ENCODE measurements around the gene UAP1. TPM values are rescaled to one million over a fixed set of nuclear protein-coding genes. Genes with fewer than 3 reads are reported as not detected.
"Not testable (repeated sequence)": the region's sequence is repeated elsewhere in the genome, so short reads cannot be mapped to it uniquely, and the experiment has no call there.

Gene UAP1
- total RNA-seq, 2 donors from 2014 or later: 117 to 132 TPM

GRCh38 chr1:162603117-162603516 is 41.6 kb downstream of the UAP1 start:
- intact Hi-C loops (cut with DNase I, micrococcal nuclease); ATAC-seq; DNase-seq: not testable (repeated sequence)

- intact Hi-C loops (cut with DNase I, micrococcal nuclease): no loop called here
- ATAC-seq (no peak), DNase-seq (no peak)
Measured at GRCh38 chr1:162605225-162605927, 43.9 kb downstream of the UAP1 start.

- ATAC-seq (no peak), DNase-seq (no peak)
- intact Hi-C loops (cut with DNase I, micrococcal nuclease): no loop called here
Measured at GRCh38 chr1:162609306-162609705, 47.8 kb downstream of the UAP1 start.

GRCh38 chr1:162612606-162613400 is 51.3 kb downstream of the UAP1 start:
- DNase-seq (no peak), ATAC-seq (peak; percentile 26)
- intact Hi-C loops (cut with DNase I, micrococcal nuclease): loop anchor here in 1 of 2 donors (10.0 kb wide), 1 partner anchor 192 kb away; no protein-coding TSS in a partner anchor

- intact Hi-C loops (cut with DNase I, micrococcal nuclease): loop anchor here in 1 of 2 donors (10.0 kb wide), 1 partner anchor 188 kb away; no protein-coding TSS in a partner anchor
- ATAC-seq: no peak
- DNase-seq: no peak
Measured at GRCh38 chr1:162616848-162617247, 55.3 kb downstream of the UAP1 start.

DNA sequence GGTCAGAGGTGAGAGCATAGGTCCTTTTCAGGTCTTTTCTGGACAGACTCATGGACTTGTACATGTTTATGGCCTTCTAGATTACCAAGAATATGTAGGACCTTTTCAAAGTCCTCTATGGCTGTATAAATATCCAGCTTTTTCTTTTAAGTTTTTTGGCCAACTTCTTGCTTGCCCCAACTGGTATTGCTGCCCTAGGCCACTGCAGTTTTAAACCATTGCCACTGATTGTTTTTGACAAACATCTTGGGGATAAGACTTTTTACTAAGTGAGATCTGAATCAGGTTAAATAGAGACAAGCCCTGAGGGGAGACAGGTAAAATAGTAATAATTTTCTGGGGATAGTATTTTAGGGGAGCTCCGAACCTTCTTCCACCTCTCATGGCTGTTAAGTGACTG is 56.0 kb downstream of the UAP1 start:
- intact Hi-C loops (cut with DNase I, micrococcal nuclease): loop anchor here in 1 of 2 donors (10.0 kb wide), 1 partner anchor 187 kb away; no protein-coding TSS in a partner anchor
- ATAC-seq: no peak

DNA sequence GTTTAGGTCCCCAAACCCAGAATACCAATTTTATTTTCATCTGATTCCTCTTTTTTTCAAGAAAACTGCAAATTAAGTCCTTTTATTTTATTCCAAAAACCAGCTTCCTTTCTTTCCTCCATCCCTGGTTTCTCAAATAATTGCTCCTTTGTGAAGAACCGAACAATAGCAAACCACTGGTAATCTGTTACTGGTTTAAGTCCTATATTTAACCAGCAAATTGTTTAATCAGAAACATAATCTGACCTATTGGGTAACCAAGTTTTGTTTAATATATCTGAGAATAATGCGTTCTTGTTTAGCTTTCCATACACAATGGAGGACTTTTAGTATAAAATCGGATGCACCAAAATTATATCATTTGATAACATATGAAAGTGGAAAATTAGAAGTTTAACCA is 57.6 kb downstream of the UAP1 start:
- intact Hi-C loops (cut with DNase I, micrococcal nuclease): loop anchor here in 1 of 2 donors (10.0 kb wide), 1 partner anchor 186 kb away; no protein-coding TSS in a partner anchor
- no peak for DNase-seq
- ATAC-seq: no peak

More for the DNA sequence above, 56.0 kb downstream of the UAP1 start:
- no peak for DNase-seq

GRCh38 chr1:162621256-162621655 is 59.7 kb downstream of the UAP1 start:
- DNase-seq (no peak), ATAC-seq (no peak)
- intact Hi-C loops (cut with DNase I, micrococcal nuclease): no loop called here

DNA sequence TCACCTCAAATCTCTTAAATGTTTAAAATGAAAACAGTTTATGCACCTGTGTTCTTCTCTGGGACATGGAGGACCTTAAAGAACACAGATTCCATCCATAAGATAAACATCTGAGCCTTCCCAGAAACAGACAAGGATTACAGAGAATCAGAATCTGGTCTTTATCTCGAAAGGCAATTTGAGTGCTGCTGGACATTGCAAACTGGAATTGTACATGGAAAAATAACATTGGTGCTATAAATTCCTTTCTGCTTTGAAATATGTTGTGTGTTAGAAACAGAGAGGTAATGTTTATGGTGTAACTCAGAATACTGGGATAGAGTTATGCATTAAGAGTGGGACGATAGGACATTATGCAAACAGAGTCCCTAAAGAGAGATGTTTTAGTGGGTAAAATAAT is 64.2 kb downstream of the UAP1 start:
- intact Hi-C loops (cut with DNase I, micrococcal nuclease): no loop called here
- DNase-seq (no peak), ATAC-seq (no peak)

- DNase-seq: no peak
- ATAC-seq: no peak
- intact Hi-C loops (cut with DNase I, micrococcal nuclease): no loop called here
Measured at GRCh38 chr1:162626094-162626493, 64.6 kb downstream of the UAP1 start.

GRCh38 chr1:162626761-162627160 is 65.2 kb downstream of the UAP1 start:
- DNase-seq: no peak
- intact Hi-C loops (cut with DNase I, micrococcal nuclease): no loop called here
- no peak for ATAC-seq

- no peak for DNase-seq
- intact Hi-C loops (cut with DNase I, micrococcal nuclease): no loop called here
- ATAC-seq: peak; percentile 36
Measured at GRCh38 chr1:162627662-162628296, 66.3 kb downstream of the UAP1 start.

- no peak for DNase-seq
- ATAC-seq: no peak
- intact Hi-C loops (cut with DNase I, micrococcal nuclease): no loop called here
Measured at GRCh38 chr1:162629077-162629627, 67.6 kb downstream of the UAP1 start.

DNA sequence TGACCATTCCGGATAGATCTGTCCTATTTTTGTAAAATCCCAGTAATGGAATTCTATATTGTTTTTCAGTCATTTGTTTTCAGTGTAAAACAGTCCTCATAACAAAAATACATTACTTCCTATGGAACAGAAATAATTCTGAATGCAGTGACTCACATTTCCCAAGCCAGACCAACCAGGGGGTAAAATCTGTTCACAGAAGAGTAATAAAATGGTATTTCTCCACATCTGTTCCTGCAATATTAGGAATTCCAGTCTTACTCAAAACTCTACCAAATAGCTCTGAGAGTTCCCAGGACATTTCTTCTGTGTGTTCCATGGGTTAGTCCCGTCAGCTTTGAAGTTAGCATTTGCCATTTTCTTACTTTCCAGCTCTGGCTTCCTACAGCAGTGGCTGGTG is 68.1 kb downstream of the UAP1 start:
- no peak for ATAC-seq
- intact Hi-C loops (cut with DNase I, micrococcal nuclease): no loop called here
- DNase-seq: no peak

DNA sequence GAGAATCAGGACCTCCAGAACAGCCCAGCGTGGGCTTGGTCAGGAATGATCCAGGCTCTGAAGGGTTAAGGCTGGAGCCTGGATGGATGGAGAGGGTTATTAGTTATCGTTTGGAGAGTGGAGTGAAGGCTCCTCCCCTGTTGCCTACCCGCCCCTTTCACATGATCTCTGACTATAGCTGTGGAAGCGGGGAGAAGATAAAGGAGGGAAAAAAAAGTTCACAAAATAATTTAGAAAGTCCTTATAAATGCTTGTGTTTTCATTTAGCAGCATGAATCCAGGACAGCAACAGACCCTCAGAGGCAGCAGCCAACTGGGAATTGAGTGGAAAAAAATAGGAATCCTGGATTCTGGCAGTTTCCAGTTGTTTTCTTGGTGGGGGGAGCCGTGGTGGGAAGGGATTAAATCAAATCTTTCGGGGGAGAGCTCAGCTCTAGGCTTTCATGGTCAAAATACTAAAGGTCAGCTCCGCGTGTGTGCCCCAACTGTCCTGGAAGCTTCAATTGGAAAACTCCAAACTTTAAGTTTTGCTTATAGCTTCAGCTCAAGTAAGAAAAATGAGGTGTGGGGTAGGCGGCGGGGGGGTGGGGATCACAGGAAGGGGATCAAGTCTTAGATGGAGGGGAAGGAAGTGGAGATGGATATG is 70.1 kb downstream of the UAP1 start:
- intact Hi-C loops (cut with DNase I, micrococcal nuclease): no loop called here
- no peak for ATAC-seq
- no peak for DNase-seq

DNA sequence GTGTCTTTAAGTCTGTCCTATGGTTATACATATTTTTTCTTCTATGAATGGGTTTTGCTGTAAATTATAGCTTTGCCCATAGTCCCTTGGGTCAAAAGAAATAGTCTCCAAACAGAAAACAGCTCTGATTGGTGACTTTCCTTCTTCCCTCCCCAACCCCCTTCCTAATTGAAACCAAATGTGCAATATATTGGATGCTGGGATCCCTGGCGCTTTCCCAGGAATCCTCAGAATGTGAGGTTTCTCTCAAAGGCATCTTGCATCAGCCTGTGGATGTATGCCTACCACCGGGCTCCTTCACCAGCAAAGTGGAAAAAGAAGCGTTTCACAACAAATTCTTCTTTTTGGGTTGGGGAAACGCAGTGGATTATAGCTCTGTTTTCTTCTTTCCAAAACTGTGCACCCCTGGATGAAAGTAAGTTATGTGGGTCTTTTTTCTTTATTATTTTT is 70.7 kb downstream of the UAP1 start, which contains the start of gene DDR2:
DDR2 (plus strand) TSS at position 248 of the 450 bp plus-strand sequence. CDS start 86,600 bp downstream, outside the sequence.
- ATAC-seq (no peak), DNase-seq (peak; percentile 38 to 44)
- intact Hi-C loops (cut with DNase I, micrococcal nuclease): no loop called here

DNA sequence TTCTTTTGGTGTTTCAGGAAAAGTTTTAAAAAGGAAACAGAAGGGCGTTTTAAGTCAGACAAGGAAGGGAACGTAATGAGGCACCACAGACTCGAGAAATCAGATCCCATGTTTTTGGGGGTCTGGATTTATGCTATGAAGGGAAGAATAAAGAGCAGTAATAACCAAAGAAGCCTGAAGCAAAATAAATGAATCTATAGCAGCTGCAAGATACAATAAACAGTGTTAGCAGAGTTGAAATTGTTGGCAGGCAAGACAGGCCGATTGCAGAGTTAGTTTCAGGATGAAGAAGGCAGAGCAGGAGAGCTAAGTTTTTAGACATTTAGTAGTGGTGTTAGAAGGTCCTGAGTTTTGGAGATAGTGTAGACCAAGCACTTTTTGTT is 71.2 kb downstream of the UAP1 start:
- DNase-seq (no peak), ATAC-seq (no peak)
- intact Hi-C loops (cut with DNase I, micrococcal nuclease): no loop called here

DNA sequence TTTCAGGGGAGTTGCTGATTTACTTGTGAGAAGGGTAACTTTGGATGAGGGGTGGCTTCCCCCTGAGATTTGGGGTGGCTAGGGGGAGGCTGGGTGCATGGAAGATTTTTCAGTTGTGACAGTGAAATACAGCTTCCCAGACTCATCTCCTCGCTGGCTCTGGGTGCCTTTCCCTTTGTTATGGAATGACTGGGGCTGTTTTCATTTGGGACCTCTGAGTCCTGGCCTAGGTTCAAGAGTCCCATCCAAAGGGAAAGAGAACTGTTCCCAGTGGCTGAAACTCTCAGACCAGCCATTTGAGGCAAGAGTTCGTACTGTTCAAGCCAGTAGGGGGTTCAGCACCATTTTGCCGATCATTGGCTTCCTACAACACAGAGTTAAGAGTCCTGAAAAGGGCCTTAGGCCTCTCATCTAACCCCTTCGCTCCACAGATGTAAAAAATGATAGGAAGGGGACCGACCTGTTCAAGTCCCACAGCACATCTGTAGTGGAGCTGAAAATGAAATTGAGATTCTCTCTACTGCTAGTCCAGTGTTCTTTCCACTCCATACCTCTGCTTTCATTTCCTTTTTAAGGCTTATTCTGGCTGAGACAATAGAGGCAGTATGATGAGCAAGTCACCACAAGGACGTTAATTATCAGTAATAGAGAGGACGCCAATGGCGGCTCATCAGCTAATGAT is 71.7 kb downstream of the UAP1 start:
- ATAC-seq (no peak), DNase-seq (no peak)
- intact Hi-C loops (cut with DNase I, micrococcal nuclease): no loop called here

Data from left colon (tissue), 2 donors.